Testis (tissue), 2 donors: Measurements from ENCODE around the gene MTAP.

Source experiments
- CTCF ChIP-seq, 3 experiments: fragments of 450-650 bp in 2 of 3; fragments of 200-600 bp in 1 of 3; sonication (generic) in 1 of 3; IDR thresholded peaks; one replicate each; pipeline ENCODE4 v1.5.1; 2016 to 2019; ENCODE audit warnings: antibody characterized with exemption in 3 of 3, mild to moderate bottlenecking in 2 of 3, moderate library complexity in 1 of 3
- POLR2A ChIP-seq: fragments of 450-650 bp; IDR thresholded peaks from one replicate; pipeline ENCODE4 v1.6.1; 2017; ENCODE audit warnings: antibody characterized with exemption, mild to moderate bottlenecking, moderate library complexity

DNA sequence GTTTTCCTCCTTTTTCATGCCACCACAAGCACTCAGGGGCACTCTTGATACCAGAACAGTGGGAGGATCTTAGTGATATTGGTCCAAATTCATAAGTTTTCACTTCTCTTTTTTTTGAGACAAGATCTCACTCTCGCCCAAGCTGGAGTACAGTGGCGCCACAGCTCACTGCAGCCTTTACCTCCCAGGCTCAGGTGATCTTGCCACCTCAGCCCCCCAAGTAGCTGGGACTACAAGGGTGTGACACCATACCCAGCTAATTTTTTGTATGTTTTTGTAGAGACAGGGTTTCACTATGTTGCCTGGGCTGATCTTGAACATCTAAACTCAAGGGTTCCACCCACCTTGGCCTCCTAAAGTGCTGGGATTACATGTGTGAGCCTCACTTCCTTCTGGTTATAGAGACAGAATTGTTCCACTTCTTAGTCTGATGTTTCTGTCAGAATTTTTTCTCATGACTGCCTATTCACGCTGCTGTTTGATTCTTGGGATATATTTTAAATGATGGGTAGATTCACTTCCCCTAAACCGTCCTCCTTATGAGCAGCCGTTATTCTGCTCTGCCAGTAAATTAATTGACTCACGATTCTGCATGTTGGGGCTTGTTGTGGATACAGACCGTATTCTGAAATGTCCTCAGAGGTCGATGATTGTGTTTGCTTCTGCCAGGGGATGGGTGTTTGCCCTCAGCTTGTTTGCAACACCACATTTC, 30.8 kb downstream of the MTAP start:
- no peak for TF ChIP-seq CTCF (IDR thresholded peaks at IDR 0.05)
- TF ChIP-seq POLR2A, result no peak
